A673 (cell line): ENCODE results near the gene CREB3L1. TPM values are rescaled to one million over a fixed set of nuclear protein-coding genes. Genes with fewer than 3 reads are reported as not detected.
A peak's percentile ranks its signal among the peaks of the same experiment; 100 is the strongest.

Experiments used
- BruUV-seq: library from RNA; stranded (reverse); fragments of 400-500 nt; replicated peaks from 2 replicates; lab custom pipeline; 2021; lab: Mats Ljungman, UMichigan
- CTCF ChIA-PET: fragments of 300-600 bp; sonication (Branson Sonifier 250); formaldehyde crosslinking; loops from one replicate; lab custom pipeline; 2022; ENCODE audit warnings: antibody characterized with exemption; lab: Charles Lee
- POLR2A ChIA-PET: fragments of 300-600 bp; sonication (Branson Sonifier 250); formaldehyde crosslinking; loops from one replicate; lab custom pipeline; 2022; ENCODE audit warnings: antibody characterized with exemption; ENCODE audit not compliant: low non-redundant PET; lab: Charles Lee
- DNase-seq: peaks from one replicate; pipeline ENCODE4 v3.0.0-alpha.2; 2015; ENCODE audit warnings: low spot score
- H3K27ac ChIP-seq: fragments of 200-600 bp; sonication (generic); 2 replicates; pipeline ENCODE4 v1.5.1; 2016; ENCODE audit warnings: mixed run types, low read depth, mild to moderate bottlenecking, mixed read lengths, antibody characterized with exemption, low read length; ENCODE audit not compliant: poor library complexity, severe bottlenecking
- H3K27me3 ChIP-seq: fragments of 200-600 bp; sonication (generic); replicated peaks from 2 replicates; pipeline ENCODE4 v1.6.1; 2017; ENCODE audit warnings: mixed run types, low read depth, mild to moderate bottlenecking, mixed read lengths, antibody characterized with exemption, low read length; ENCODE audit not compliant: insufficient read depth, poor library complexity
- H3K36me3 ChIP-seq: fragments of 200-600 bp; sonication (generic); 2 replicates; pipeline ENCODE4 v1.6.1; 2016; ENCODE audit warnings: mixed run types, mild to moderate bottlenecking, mixed read lengths, antibody characterized with exemption, low read length; ENCODE audit not compliant: insufficient read depth, poor library complexity, severe bottlenecking
- H3K4me1 ChIP-seq: fragments of 200-600 bp; sonication (generic); 2 replicates; pipeline ENCODE4 v1.6.1; 2017; ENCODE audit warnings: mixed run types, mild to moderate bottlenecking, mixed read lengths, antibody characterized with exemption, low read length; ENCODE audit not compliant: insufficient read depth, poor library complexity, severe bottlenecking
- H3K4me3 ChIP-seq: fragments of 200-600 bp; sonication (generic); 2 replicates; pipeline ENCODE4 v1.5.1; 2016; ENCODE audit warnings: low read depth, mixed run types, mild to moderate bottlenecking, mixed read lengths, low read length; ENCODE audit not compliant: poor library complexity, severe bottlenecking
- H3K9me3 ChIP-seq: fragments of 200-600 bp; sonication (generic); 2 replicates; pipeline ENCODE4 v1.6.1; 2016; ENCODE audit warnings: mixed run types, low read depth, mild to moderate bottlenecking, mixed read lengths, antibody characterized with exemption, low read length; ENCODE audit not compliant: poor library complexity, severe bottlenecking
- CTCF ChIP-seq: fragments of 300-800, 200-600 bp; sonication (generic); conservative IDR thresholded peaks from 2 replicates; pipeline ENCODE4 v1.5.1; 2017; ENCODE audit warnings: low read depth, mild to moderate bottlenecking, antibody characterized with exemption, low read length, moderate library complexity, mixed read lengths
- EZH2 ChIP-seq: fragments of 200-600 bp; sonication (generic); IDR thresholded peaks from 2 replicates; pipeline ENCODE4 v1.6.1; 2017; ENCODE audit warnings: borderline replicate concordance, low read depth, mild to moderate bottlenecking, mixed read lengths, antibody characterized with exemption, low read length; ENCODE audit not compliant: poor library complexity, severe bottlenecking
- intact Hi-C: fragments of 100-400 bp; cut with micrococcal nuclease; formaldehyde crosslinking; loops from one replicate; pipeline ENCODE4 v1.10.0; 2022; ENCODE audit not compliant: unreplicated experiment
- total RNA-seq: library from RNA; stranded (reverse); gene quantifications from 2 replicates; pipeline ENCODE4 v1.2.3, GENCODE V29; 2021

Gene CREB3L1
- total RNA-seq, 1 experiment from 2014 or later, result 3.5 TPM

GRCh38 chr11:46296528-46297448 is 19.3 kb downstream of the CREB3L1 start:
- Histone ChIP-seq H3K4me3 (no peak overlapping the region), H3K4me1 (peaks cover 20% of the 10 kb centered on the region), H3K27me3 (no peaks in the 10 kb centered on the region), H3K27ac (no peak overlapping the region), H3K36me3 (no peaks in the 10 kb centered on the region), H3K9me3 (no peaks in the 10 kb centered on the region)
- DNase-seq, result peak; percentile 70
- no TSS peak for BruUV-seq
- ChIA-PET POLR2A (no interaction called here), CTCF (interaction anchor here (0.6 to 1.9 kb wide), 6 partner anchors 10 to 424 kb away, joined by 3 to 10 read pairs (median 4); no protein-coding TSS in a partner anchor)
- TF ChIP-seq EZH2, result no peak
- TF ChIP-seq CTCF, result peak; percentile 61
- intact Hi-C loops, result loop anchor here (5.0 kb wide), 1 partner anchor 54 kb away; no protein-coding TSS in a partner anchor

GRCh38 chr11:46298699-46299433 is 21.4 kb downstream of the CREB3L1 start:
- TF ChIP-seq EZH2, result no peak
- TF ChIP-seq CTCF, result no peak
- H3K9me3 ChIP-seq, result no peaks in the 10 kb centered on the region
- ChIA-PET POLR2A (no interaction called here), CTCF (interaction anchor here (0.9 to 1.7 kb wide), 2 partner anchors 16 to 60 kb away, joined by 4 to 5 read pairs; no protein-coding TSS in a partner anchor)
- BruUV-seq, result no TSS peak
- H3K4me3 ChIP-seq, result no peak overlapping the region
- no peaks in the 10 kb centered on the region for H3K36me3 ChIP-seq
- no peak for DNase-seq
- no peaks in the 10 kb centered on the region for H3K27me3 ChIP-seq
- intact Hi-C loops, result loop anchor here (5.0 kb wide), 1 partner anchor 57 kb away; no protein-coding TSS in a partner anchor
- no peak overlapping the region for H3K27ac ChIP-seq
- peaks cover 20% of the 10 kb centered on the region for H3K4me1 ChIP-seq

GRCh38 chr11:46299451-46299961 is 22.0 kb downstream of the CREB3L1 start:
- ChIA-PET CTCF (interaction anchor here (0.9 to 1.7 kb wide), 3 partner anchors 10 to 60 kb away, joined by 4 to 5 read pairs (median 4); no protein-coding TSS in a partner anchor), POLR2A (interaction anchor here (0.7 kb wide), 1 partner anchor 11 kb away, joined by 3 read pairs; no protein-coding TSS in a partner anchor)
- intact Hi-C loops, result loop anchor here (5.0 kb wide), 1 partner anchor 57 kb away; no protein-coding TSS in a partner anchor
- Histone ChIP-seq H3K4me1 (peaks cover 20% of the 10 kb centered on the region), H3K27ac (no peak overlapping the region), H3K4me3 (no peak overlapping the region), H3K9me3 (no peaks in the 10 kb centered on the region), H3K36me3 (no peaks in the 10 kb centered on the region), H3K27me3 (no peaks in the 10 kb centered on the region)
- BruUV-seq, result no TSS peak
- TF ChIP-seq EZH2, result no peak
- TF ChIP-seq CTCF, result peak; percentile 37
- DNase-seq, result no peak
